ENCODE results near the gene FOXO3.

Gene FOXO3

DNA sequence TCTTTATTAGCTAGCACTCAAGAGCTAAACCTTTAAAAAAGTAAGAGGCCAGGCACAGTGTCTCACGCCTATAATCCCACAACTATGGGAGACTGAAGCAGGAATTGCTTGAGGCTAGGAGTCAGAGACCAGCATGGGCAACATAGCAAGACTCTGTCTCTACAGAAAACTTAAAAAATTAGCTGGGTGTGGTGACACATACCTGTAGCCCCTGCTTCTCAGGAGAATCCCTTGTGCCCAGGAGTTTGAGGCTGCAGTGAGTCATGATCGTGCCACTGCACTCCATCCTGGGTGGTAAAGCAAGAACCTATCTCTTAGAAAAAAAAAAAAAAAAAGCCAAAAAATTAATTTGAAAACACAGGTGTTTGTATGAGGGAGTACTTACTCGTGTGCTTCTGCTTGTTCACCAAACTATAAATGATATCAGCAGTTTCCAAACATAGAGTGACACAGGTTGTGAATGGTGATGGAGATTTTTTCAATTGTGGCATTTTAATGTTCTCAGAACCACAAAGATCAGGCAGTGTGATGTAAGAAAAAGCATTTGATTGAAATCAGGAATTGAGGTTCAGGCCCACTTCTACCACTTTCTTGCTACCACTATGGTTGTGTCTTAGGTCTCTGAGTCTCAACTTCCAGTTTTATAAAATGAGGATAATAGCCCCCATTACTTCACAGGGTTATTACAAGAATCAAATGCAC is 104.9 kb downstream of the FOXO3 start:
- TF ChIP-seq, protein P1, sequence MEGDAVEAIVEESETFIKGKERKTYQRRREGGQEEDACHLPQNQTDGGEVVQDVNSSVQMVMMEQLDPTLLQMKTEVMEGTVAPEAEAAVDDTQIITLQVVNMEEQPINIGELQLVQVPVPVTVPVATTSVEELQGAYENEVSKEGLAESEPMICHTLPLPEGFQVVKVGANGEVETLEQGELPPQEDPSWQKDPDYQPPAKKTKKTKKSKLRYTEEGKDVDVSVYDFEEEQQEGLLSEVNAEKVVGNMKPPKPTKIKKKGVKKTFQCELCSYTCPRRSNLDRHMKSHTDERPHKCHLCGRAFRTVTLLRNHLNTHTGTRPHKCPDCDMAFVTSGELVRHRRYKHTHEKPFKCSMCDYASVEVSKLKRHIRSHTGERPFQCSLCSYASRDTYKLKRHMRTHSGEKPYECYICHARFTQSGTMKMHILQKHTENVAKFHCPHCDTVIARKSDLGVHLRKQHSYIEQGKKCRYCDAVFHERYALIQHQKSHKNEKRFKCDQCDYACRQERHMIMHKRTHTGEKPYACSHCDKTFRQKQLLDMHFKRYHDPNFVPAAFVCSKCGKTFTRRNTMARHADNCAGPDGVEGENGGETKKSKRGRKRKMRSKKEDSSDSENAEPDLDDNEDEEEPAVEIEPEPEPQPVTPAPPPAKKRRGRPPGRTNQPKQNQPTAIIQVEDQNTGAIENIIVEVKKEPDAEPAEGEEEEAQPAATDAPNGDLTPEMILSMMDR (IDR thresholded peaks at IDR 0.05; ENCODE audit: control extremely low read depth, extremely low read depth, low read depth, missing control alignments): no peak
- DNase-seq (ENCODE audit: extremely low spot score): no peak
- CTCF ChIA-PET: interaction anchor here (0.7 to 1.6 kb wide), 2 partner anchors 8 to 407 kb away, joined by 4 read pairs; no protein-coding TSS in a partner anchor
- POLR2A ChIA-PET: no interaction called here

DNA sequence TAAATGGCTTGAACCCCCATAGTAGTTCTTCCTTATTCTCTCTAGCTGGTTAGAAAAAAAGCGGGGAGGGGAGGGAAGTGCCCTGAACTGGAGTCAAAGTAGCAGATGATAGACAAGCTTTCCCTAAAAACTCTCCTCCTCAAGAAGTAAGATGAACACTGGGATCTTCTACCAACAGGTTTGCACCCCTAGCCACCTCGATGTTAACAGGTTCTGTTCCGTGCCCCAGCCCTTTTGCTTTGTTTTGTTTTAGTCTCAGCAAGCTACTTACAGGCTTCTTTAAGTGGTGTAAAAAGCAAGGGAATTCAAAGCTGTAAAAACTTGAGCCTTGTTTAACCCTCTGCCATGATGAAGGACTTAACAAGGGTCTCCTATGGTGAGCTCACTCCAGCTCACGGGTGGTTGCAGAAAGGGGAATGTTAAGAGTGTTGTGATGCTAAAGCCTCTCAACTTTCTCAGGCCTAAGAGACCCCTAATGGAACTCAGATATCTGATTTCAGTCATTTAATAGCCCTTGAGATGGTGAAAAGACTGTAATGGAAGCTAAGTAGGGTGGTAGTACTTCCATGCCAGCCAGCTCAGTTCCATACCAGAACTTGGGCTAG is 106.0 kb downstream of the FOXO3 start:
- ChIA-PET POLR2A (no interaction called here), CTCF (interaction anchor here (0.6 to 1.6 kb wide), 4 partner anchors 9 to 220 kb away, joined by 3 to 4 read pairs (median 3); no protein-coding TSS in a partner anchor)
- DNase-seq (ENCODE audit: extremely low spot score): no peak
- TF ChIP-seq, protein P1 (IDR thresholded peaks at IDR 0.05; ENCODE audit: control extremely low read depth, extremely low read depth, low read depth, missing control alignments): no peak

DNA sequence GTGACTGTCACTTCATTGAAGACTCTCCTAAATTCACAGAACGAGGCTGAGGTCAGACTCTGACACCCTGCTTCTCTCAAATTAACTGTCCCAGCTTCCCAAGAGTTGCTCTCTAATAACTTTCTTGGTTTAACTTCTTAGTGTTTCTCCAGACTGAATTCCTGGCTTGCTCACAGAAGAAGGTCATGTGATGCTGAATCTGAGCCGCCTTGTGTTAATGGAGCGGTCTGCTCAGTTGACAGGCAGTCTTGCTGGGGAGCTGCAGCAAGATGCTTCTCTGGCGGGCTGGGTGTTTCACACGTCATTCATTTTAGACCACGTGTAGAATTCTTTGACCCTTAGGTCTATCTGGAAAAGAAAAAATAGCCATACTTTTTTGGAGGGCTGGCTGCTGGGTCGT is 107.3 kb downstream of the FOXO3 start:
- ChIA-PET CTCF (no interaction called here), POLR2A (no interaction called here)
- TF ChIP-seq, protein P1 (IDR thresholded peaks at IDR 0.05; ENCODE audit: control extremely low read depth, extremely low read depth, low read depth, missing control alignments): no peak
- DNase-seq (ENCODE audit: extremely low spot score): no peak

DNA sequence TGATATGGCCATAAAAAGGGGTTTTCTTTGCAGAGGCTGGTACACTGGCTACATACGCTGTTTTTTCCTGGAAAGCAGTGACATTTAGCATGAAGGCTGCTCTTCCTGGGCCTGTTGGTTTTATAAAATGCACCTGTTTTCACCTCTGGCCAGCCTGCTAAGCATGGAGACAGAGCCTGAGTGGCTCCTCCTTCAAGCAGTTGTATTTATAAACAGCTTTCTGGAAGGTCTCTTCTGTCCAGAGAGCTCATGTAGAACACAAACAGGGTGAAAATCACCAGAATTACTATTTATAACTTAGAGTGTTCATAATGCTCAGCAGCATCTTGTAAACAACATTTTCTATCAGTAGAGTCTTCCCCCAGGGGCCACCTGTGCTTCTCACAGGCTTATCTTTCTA is 109.0 kb downstream of the FOXO3 start:
- DNase-seq (ENCODE audit: extremely low spot score): no peak
- TF ChIP-seq, protein P1 (IDR thresholded peaks at IDR 0.05; ENCODE audit: control extremely low read depth, extremely low read depth, low read depth, missing control alignments): no peak
- POLR2A ChIA-PET: no interaction called here
- CTCF ChIA-PET: no interaction called here

DNA sequence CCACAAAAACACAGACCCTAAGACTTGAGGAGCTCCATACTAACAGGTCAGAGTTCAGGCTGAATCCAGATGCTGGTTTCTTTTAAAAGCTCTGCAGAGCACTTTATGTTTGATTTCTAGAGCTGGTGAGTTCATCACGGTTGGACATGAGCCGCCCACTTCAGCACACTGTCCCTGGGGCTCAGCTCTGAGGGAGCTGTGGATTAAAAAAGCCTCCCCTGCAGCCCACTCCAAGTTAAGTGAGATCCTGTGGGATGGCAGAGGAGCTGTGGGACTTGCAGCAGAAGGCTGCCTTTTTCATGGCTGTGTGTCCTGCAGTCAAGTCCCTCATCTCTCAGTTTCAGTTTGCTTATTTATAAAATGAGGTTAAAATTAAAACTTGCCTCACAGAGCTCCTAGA is 110.5 kb downstream of the FOXO3 start:
- TF ChIP-seq, protein P1 (IDR thresholded peaks at IDR 0.05; ENCODE audit: control extremely low read depth, extremely low read depth, low read depth, missing control alignments): no peak
- CTCF ChIA-PET: interaction anchor here (1.2 to 1.3 kb wide), 2 partner anchors 16 to 111 kb away, joined by 3 read pairs; no protein-coding TSS in a partner anchor
- POLR2A ChIA-PET: no interaction called here
- no peak for DNase-seq (ENCODE audit: extremely low spot score)

DNA sequence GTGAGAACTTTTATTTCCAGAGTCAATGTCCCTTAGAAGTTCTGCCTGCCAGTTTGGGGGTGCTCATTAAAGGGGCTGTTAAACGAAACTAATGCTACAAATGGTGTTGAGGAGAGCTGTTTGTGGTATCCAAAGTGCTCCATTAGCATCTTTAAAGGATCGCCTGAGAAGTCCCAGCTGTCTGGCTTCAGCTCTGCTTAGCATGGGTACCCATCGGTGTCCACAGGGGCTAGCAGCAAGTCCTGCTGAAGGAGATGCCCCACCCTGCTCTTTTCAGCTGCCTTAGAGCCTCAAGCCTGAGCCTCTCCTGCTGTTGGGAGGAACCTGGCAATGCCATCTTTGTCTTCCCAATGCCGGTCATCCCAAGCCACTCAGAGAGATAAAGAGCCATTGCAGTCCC is 111.1 kb downstream of the FOXO3 start:
- TF ChIP-seq, protein P1 (IDR thresholded peaks at IDR 0.05; ENCODE audit: control extremely low read depth, extremely low read depth, low read depth, missing control alignments): no peak
- DNase-seq (ENCODE audit: extremely low spot score): no peak
- POLR2A ChIA-PET: no interaction called here
- CTCF ChIA-PET: interaction anchor here (1.2 to 1.3 kb wide), 2 partner anchors 15 to 110 kb away, joined by 3 read pairs; no protein-coding TSS in a partner anchor
